ENCODE measurements around the gene HSD17B2.

GRCh38 chr16:82062645-82063058, 27.6 kb downstream of the HSD17B2 start:
- TF ChIP-seq CTCF (IDR thresholded peaks at IDR 0.05; ENCODE audit: insufficient read depth, low read length) (no peak), POLR2AphosphoS5 (IDR thresholded peaks at IDR 0.05; ENCODE audit: low read depth) (no peak)
